ENCODE measurements around the gene CEND1.
A peak's percentile ranks its signal among the peaks of the same experiment; 100 is the strongest.

Gene CEND1

GRCh38 chr11:823441-824291 lies 33.8 kb upstream of the CEND1 start:
- no peaks in the 10 kb centered on the region for H3K36me3 ChIP-seq (ENCODE audit: insufficient read depth, low read length)
- no peak overlapping the region for H3K4me3 ChIP-seq (ENCODE audit: low read length, poor library complexity, severe bottlenecking)
- no peak overlapping the region for H3K9ac ChIP-seq (ENCODE audit: low read depth, low read length, poor library complexity, severe bottlenecking)
- peaks cover 27% of the 10 kb centered on the region for H4K20me1 ChIP-seq (ENCODE audit: insufficient read depth, low read length, poor library complexity, severe bottlenecking)
- no peak for TF ChIP-seq EZH2phosphoT487 (IDR thresholded peaks at IDR 0.05; ENCODE audit: borderline replicate concordance)
- no peak for TF ChIP-seq CTCF (conservative IDR thresholded peaks at IDR 0.05; ENCODE audit: low read length)
- H2AFZ ChIP-seq (ENCODE audit: low read length) = no peak overlapping the region
- no peaks in the 10 kb centered on the region for H3K9me2 ChIP-seq (replicated peaks; ENCODE audit: low read depth, low read length)
- no peaks in the 10 kb centered on the region for H3F3A ChIP-seq (ENCODE audit: low read depth)
- peaks cover 30% of the 10 kb centered on the region for H3K79me2 ChIP-seq (ENCODE audit: insufficient read depth, low read length)
- no peaks in the 10 kb centered on the region for H3K27me3 ChIP-seq (ENCODE audit: insufficient read depth, low read length, poor library complexity, severe bottlenecking)
- no peaks in the 10 kb centered on the region for H3K9me3 ChIP-seq (ENCODE audit: insufficient read depth, low read depth, low read length)
- no peak overlapping the region for H3K4me2 ChIP-seq (ENCODE audit: low read depth, low read length, poor library complexity, severe bottlenecking)
- peaks cover 39% of the 10 kb centered on the region for H3K4me1 ChIP-seq (ENCODE audit: insufficient read depth, low read length, poor library complexity, severe bottlenecking)

- Histone ChIP-seq H3K4me1 (ENCODE audit: insufficient read depth, low read length, poor library complexity, severe bottlenecking) (peaks cover 29% of the 10 kb centered on the region), H4K20me1 (ENCODE audit: insufficient read depth, low read length, poor library complexity, severe bottlenecking) (peaks cover 27% of the 10 kb centered on the region), H3K9me3 (ENCODE audit: insufficient read depth, low read depth, low read length) (no peaks in the 10 kb centered on the region), H3K4me3 (ENCODE audit: low read length, poor library complexity, severe bottlenecking) (peak overlapping the region; percentile 89), H3K9ac (ENCODE audit: low read depth, low read length, poor library complexity, severe bottlenecking) (peak overlapping the region; percentile 81), H3K4me2 (ENCODE audit: low read depth, low read length, poor library complexity, severe bottlenecking) (peak overlapping the region; percentile 97), H3K79me2 (ENCODE audit: insufficient read depth, low read length) (peaks cover 24% of the 10 kb centered on the region), H3K27me3 (ENCODE audit: insufficient read depth, low read length, poor library complexity, severe bottlenecking) (no peaks in the 10 kb centered on the region), H3K36me3 (ENCODE audit: insufficient read depth, low read length) (no peaks in the 10 kb centered on the region), H2AFZ (ENCODE audit: low read length) (no peak overlapping the region), H3K9me2 (replicated peaks; ENCODE audit: low read depth, low read length) (no peaks in the 10 kb centered on the region), H3F3A (ENCODE audit: low read depth) (no peaks in the 10 kb centered on the region)
- TF ChIP-seq EZH2phosphoT487 (IDR thresholded peaks at IDR 0.05; ENCODE audit: borderline replicate concordance) = no peak
- TF ChIP-seq CTCF (conservative IDR thresholded peaks at IDR 0.05; ENCODE audit: low read length) = no peak
These were observed 31.9 kb upstream of the CEND1 start for GRCh38 chr11:821512-822371.

GRCh38 chr11:820655-821511 lies 31.0 kb upstream of the CEND1 start:
- Histone ChIP-seq H4K20me1 (ENCODE audit: insufficient read depth, low read length, poor library complexity, severe bottlenecking) (peaks cover 27% of the 10 kb centered on the region), H3K36me3 (ENCODE audit: insufficient read depth, low read length) (no peaks in the 10 kb centered on the region), H3F3A (ENCODE audit: low read depth) (no peaks in the 10 kb centered on the region), H3K9me3 (ENCODE audit: insufficient read depth, low read depth, low read length) (no peaks in the 10 kb centered on the region), H3K79me2 (ENCODE audit: insufficient read depth, low read length) (peaks cover 24% of the 10 kb centered on the region), H3K4me1 (ENCODE audit: insufficient read depth, low read length, poor library complexity, severe bottlenecking) (peaks cover 22% of the 10 kb centered on the region), H3K4me3 (ENCODE audit: low read length, poor library complexity, severe bottlenecking) (peak overlapping the region; percentile 89), H3K9ac (ENCODE audit: low read depth, low read length, poor library complexity, severe bottlenecking) (peak overlapping the region; percentile 81), H3K27me3 (ENCODE audit: insufficient read depth, low read length, poor library complexity, severe bottlenecking) (no peaks in the 10 kb centered on the region), H3K4me2 (ENCODE audit: low read depth, low read length, poor library complexity, severe bottlenecking) (peak overlapping the region; percentile 97), H2AFZ (ENCODE audit: low read length) (no peak overlapping the region), H3K9me2 (replicated peaks; ENCODE audit: low read depth, low read length) (no peaks in the 10 kb centered on the region)
- TF ChIP-seq CTCF (conservative IDR thresholded peaks at IDR 0.05; ENCODE audit: low read length) (no peak), EZH2phosphoT487 (IDR thresholded peaks at IDR 0.05; ENCODE audit: borderline replicate concordance) (no peak)

All from Loucy (cell line).